Endothelial cell (in vitro differentiated cells): ENCODE measurements around the gene JAK2. TPM values are rescaled to one million over a fixed set of nuclear protein-coding genes. Genes with fewer than 3 reads are reported as not detected.

ENCODE experiments used
- DNase-seq: peaks from one replicate; pipeline ENCODE4 v3.0.0; 2021; ENCODE audit warnings: low spot score
- H3K27ac Mint-ChIP-seq: one replicate; pipeline ENCODE4 v1.8.0; 2021; ENCODE audit warnings: mixed read lengths, inconsistent platforms; ENCODE audit not compliant: unreplicated experiment
- H3K27me3 Mint-ChIP-seq: one replicate; pipeline ENCODE4 v1.8.0; 2021; ENCODE audit warnings: mild to moderate bottlenecking, moderate library complexity, mixed read lengths, inconsistent platforms; ENCODE audit not compliant: unreplicated experiment
- H3K36me3 Mint-ChIP-seq: one replicate; pipeline ENCODE4 v1.8.0; 2021; ENCODE audit warnings: mild to moderate bottlenecking, low read depth, mixed read lengths, inconsistent platforms; ENCODE audit not compliant: unreplicated experiment
- H3K4me1 Mint-ChIP-seq: one replicate; pipeline ENCODE4 v1.8.0; 2021; ENCODE audit warnings: mild to moderate bottlenecking, mixed read lengths, inconsistent platforms; ENCODE audit not compliant: unreplicated experiment
- H3K4me3 Mint-ChIP-seq: one replicate; pipeline ENCODE4 v1.8.0; 2021; ENCODE audit warnings: mild to moderate bottlenecking, mixed read lengths, inconsistent platforms; ENCODE audit not compliant: unreplicated experiment
- H3K9me3 Mint-ChIP-seq: one replicate; pipeline ENCODE4 v1.8.0; 2021; ENCODE audit warnings: mixed read lengths, inconsistent platforms; ENCODE audit not compliant: unreplicated experiment
- total RNA-seq: library from RNA; stranded (reverse); fragmentation: NEBNext Ultra II Directional; extraction: Animal tissue kit (Norgen Biotek cat#: 25700); gene quantifications from one replicate; pipeline ENCODE4 v1.2.1, GENCODE V29; 2021; ENCODE audit not compliant: unreplicated experiment
- TF ChIP-seq, protein P1 (sequence below): fragments of 200-600 bp; sonication (generic); IDR thresholded peaks from one replicate; pipeline ENCODE4 v1.5.0; 2021; ENCODE audit warnings: antibody characterized with exemption; ENCODE audit not compliant: unreplicated experiment

The JAK2 gene
- total RNA-seq, 1 donor from 2014 or later = 9.4 TPM

GRCh38 chr9:5122116-5122515, 137.0 kb downstream of the JAK2 start:
- H3K27ac Mint-ChIP-seq = no peak overlapping the region
- DNase-seq = no peak
- H3K9me3 Mint-ChIP-seq = no peaks in the 10 kb centered on the region
- H3K4me3 Mint-ChIP-seq = no peak overlapping the region
- peaks cover 8% of the 10 kb centered on the region for H3K36me3 Mint-ChIP-seq
- H3K4me1 Mint-ChIP-seq = no peaks in the 10 kb centered on the region
- TF ChIP-seq, protein P1, sequence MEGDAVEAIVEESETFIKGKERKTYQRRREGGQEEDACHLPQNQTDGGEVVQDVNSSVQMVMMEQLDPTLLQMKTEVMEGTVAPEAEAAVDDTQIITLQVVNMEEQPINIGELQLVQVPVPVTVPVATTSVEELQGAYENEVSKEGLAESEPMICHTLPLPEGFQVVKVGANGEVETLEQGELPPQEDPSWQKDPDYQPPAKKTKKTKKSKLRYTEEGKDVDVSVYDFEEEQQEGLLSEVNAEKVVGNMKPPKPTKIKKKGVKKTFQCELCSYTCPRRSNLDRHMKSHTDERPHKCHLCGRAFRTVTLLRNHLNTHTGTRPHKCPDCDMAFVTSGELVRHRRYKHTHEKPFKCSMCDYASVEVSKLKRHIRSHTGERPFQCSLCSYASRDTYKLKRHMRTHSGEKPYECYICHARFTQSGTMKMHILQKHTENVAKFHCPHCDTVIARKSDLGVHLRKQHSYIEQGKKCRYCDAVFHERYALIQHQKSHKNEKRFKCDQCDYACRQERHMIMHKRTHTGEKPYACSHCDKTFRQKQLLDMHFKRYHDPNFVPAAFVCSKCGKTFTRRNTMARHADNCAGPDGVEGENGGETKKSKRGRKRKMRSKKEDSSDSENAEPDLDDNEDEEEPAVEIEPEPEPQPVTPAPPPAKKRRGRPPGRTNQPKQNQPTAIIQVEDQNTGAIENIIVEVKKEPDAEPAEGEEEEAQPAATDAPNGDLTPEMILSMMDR = no peak
- H3K27me3 Mint-ChIP-seq = no peaks in the 10 kb centered on the region

DNA sequence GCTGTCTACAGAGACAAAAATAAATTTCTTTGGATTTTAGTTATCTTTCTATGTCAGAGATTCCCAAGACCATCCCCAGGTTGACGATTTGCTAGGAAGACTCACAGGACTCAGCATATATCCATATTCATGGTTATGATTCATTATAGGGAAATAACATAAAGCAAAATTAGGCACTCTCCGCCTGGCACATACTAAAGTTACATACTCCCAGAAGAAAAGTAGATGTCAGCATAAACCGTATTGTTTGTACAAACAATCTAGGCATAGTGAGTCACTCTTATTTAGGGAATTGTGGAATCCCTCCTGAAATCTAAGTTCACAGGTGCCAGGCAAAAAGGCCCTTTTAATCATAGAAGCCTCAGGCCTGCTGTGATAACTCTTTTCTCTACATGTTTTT, 137.4 kb downstream of the JAK2 start:
- DNase-seq = no peak
- H3K36me3 Mint-ChIP-seq = peaks cover 8% of the 10 kb centered on the region
- no peaks in the 10 kb centered on the region for H3K4me1 Mint-ChIP-seq
- H3K27ac Mint-ChIP-seq = no peak overlapping the region
- H3K27me3 Mint-ChIP-seq = no peaks in the 10 kb centered on the region
- TF ChIP-seq, protein P1 = no peak
- H3K4me3 Mint-ChIP-seq = no peak overlapping the region
- no peaks in the 10 kb centered on the region for H3K9me3 Mint-ChIP-seq

GRCh38 chr9:5140151-5140550, 155.1 kb downstream of the JAK2 start:
- H3K27ac Mint-ChIP-seq = no peak overlapping the region
- peaks cover 4% of the 10 kb centered on the region for H3K36me3 Mint-ChIP-seq
- no peaks in the 10 kb centered on the region for H3K27me3 Mint-ChIP-seq
- TF ChIP-seq, protein P1 = no peak
- H3K4me3 Mint-ChIP-seq = no peak overlapping the region
- H3K9me3 Mint-ChIP-seq = no peaks in the 10 kb centered on the region
- no peak for DNase-seq
- no peaks in the 10 kb centered on the region for H3K4me1 Mint-ChIP-seq

DNA sequence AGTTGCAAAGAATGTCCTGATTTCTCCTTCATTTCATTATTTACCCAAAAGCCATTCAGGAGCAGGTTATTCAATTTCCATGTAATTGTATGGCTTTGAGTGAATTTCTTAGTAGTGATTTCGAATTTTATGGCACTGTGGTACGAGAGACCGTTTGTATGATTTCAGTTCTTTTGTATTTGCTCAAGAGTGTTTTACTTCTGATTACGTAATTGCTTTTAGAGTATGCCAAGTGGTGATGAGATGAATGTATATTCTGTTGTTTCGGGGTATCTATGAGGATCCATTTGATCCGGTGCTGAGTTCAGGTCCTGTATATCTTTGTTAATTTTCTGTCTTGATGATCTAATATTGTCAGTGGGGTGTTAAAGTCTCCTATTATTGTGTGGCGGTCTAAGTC, 159.1 kb downstream of the JAK2 start:
- Mint-ChIP-seq H3K4me3 (no peak overlapping the region), H3K27ac (no peak overlapping the region), H3K36me3 (no peaks in the 10 kb centered on the region), H3K4me1 (no peaks in the 10 kb centered on the region), H3K27me3 (peaks cover 3% of the 10 kb centered on the region), H3K9me3 (no peaks in the 10 kb centered on the region)
- TF ChIP-seq, protein P1 = no peak
- DNase-seq = no peak

GRCh38 chr9:5146241-5146640, 161.2 kb downstream of the JAK2 start:
- Mint-ChIP-seq H3K27me3 (peaks cover 3% of the 10 kb centered on the region), H3K9me3 (no peaks in the 10 kb centered on the region), H3K4me3 (peak overlapping the region; percentile 12)

More at GRCh38 chr9:5146241-5146640, 161.2 kb downstream of the JAK2 start:
- TF ChIP-seq, protein P1 = no peak
- Mint-ChIP-seq H3K36me3 (no peaks in the 10 kb centered on the region), H3K4me1 (no peaks in the 10 kb centered on the region), H3K27ac (no peak overlapping the region)
- no peak for DNase-seq

Other genes with a start within 250 kb of the JAK2 start
- 29.2 TPM for gene AK3, start 244.1 kb upstream of the JAK2 start, total RNA-seq
- 12.2 TPM for gene RCL1, start 192.3 kb upstream of the JAK2 start, total RNA-seq
- not detected for gene INSL6, start 200.4 kb downstream of the JAK2 start, total RNA-seq
- gene INSL4, start 246.1 kb downstream of the JAK2 start, total RNA-seq = not detected